Measurements from ENCODE around the gene TRAPPC1. TPM values are rescaled to one million over a fixed set of nuclear protein-coding genes. Genes with fewer than 3 reads are reported as not detected.

The TRAPPC1 gene
- total RNA-seq, 2 donors from 2014 or later: 14.6 to 36.1 TPM

DNA sequence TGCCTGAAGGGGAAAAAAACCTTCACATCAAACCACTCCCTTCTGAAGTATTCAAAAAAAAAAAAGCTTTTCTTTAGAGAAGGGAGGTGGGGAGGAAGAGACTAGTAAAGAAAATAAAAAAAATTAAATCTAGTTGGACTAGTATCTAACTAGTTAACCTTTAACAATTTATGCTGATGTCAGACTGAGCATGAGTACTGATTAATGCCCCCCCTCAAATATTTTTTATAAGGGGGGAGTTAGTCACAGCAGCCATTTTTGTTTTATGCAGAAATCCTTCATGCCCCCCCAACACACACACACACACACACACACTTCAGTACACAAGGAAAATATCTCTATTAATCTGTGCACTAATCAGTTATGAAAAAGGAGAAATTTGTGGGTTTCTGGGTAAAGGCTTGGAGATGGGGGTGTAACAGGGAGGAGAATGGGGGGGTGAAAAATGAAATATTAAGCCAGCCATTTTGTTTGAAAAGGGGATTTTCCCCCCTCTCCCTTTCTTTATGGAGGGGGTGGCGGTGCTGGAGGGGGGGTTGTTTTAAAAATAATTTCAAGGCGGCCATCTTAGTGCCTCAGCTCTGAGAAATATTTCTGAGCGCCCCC is 47.9 kb downstream of the TRAPPC1 start:
- no peak for DNase-seq (ENCODE audit: low spot score)
- no peak for ATAC-seq (ENCODE audit: insufficient number of reproducible peaks, low FRiP score, low read depth)
- H3K9me3 ChIP-seq: no peaks in the 10 kb centered on the region
- H3K27me3 ChIP-seq (replicated peaks; ENCODE audit: insufficient read depth): no peaks in the 10 kb centered on the region
- H3K4me1 ChIP-seq (ENCODE audit: control insufficient read depth in 1 of 2, low read depth in 2 of 2): peaks cover 23 to 55% of the 10 kb centered on the region in 2 donors
- peak overlapping the region in 1 of 2 donors; percentile 33 for H3K27ac ChIP-seq
- TF ChIP-seq, protein P1, sequence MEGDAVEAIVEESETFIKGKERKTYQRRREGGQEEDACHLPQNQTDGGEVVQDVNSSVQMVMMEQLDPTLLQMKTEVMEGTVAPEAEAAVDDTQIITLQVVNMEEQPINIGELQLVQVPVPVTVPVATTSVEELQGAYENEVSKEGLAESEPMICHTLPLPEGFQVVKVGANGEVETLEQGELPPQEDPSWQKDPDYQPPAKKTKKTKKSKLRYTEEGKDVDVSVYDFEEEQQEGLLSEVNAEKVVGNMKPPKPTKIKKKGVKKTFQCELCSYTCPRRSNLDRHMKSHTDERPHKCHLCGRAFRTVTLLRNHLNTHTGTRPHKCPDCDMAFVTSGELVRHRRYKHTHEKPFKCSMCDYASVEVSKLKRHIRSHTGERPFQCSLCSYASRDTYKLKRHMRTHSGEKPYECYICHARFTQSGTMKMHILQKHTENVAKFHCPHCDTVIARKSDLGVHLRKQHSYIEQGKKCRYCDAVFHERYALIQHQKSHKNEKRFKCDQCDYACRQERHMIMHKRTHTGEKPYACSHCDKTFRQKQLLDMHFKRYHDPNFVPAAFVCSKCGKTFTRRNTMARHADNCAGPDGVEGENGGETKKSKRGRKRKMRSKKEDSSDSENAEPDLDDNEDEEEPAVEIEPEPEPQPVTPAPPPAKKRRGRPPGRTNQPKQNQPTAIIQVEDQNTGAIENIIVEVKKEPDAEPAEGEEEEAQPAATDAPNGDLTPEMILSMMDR (IDR thresholded peaks at IDR 0.05): no peak
- H3K36me3 ChIP-seq: no peaks in the 10 kb centered on the region
- H3K4me3 ChIP-seq: peak overlapping the region; percentile 59

DNA sequence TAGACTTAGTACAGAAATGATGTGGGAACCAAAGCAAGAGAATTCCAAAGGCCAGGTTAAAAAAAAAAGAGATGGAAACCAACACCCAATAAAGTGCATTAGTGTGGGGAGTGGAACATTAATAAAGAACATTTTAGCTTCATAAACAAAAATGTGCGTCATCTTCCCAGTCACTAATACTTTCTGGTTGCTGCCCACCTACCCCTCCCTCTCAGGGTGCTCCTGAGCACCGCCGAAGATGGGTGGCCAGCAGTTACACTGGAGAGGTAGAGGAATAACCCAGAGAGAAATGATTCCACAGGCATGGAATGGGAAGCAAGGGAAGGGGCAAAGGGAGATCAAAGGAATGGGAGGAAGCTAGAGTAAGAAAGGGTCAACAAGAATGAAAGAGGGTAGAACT is 49.1 kb downstream of the TRAPPC1 start:
- no peak for DNase-seq (ENCODE audit: low spot score)
- ATAC-seq (ENCODE audit: insufficient number of reproducible peaks, low FRiP score, low read depth): no peak
- no peak overlapping the region for H3K27ac ChIP-seq

DNA sequence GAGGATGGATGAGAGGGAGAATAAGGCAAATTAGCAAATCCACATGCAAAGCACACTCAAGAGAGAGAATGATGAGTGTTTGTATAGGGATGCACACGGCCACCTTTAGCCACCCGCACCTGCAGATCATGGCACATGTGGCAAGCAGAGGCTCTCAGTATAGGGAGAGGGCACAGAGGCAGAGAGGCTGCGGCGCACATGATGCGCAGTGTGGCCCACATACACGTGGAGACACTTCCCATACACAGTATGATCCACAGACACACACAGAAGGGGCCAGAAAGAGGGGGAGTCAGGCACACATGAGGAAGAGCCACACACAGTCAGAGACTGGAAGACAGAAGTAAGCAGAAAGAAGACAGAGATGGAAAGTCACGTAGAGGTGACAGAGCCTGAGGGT is 49.7 kb downstream of the TRAPPC1 start:
- Histone ChIP-seq H3K27me3 (replicated peaks; ENCODE audit: insufficient read depth) (no peaks in the 10 kb centered on the region), H3K9me3 (no peaks in the 10 kb centered on the region), H3K4me1 (ENCODE audit: control insufficient read depth in 1 of 2, low read depth in 2 of 2) (peaks cover 12 to 43% of the 10 kb centered on the region in 2 donors), H3K4me3 (no peak overlapping the region), H3K36me3 (no peaks in the 10 kb centered on the region), H3K27ac (no peak overlapping the region)
- no peak for DNase-seq (ENCODE audit: low spot score)
- ATAC-seq (ENCODE audit: insufficient number of reproducible peaks, low FRiP score, low read depth): no peak
- TF ChIP-seq, protein P1 (IDR thresholded peaks at IDR 0.05): no peak

More for the DNA sequence above, 49.1 kb downstream of the TRAPPC1 start:
- H3K4me3 ChIP-seq: no peak overlapping the region
- TF ChIP-seq, protein P1 (IDR thresholded peaks at IDR 0.05): no peak
- peaks cover 12 to 43% of the 10 kb centered on the region in 2 donors for H3K4me1 ChIP-seq (ENCODE audit: control insufficient read depth in 1 of 2, low read depth in 2 of 2)
- H3K27me3 ChIP-seq (replicated peaks; ENCODE audit: insufficient read depth): no peaks in the 10 kb centered on the region
- no peaks in the 10 kb centered on the region for H3K36me3 ChIP-seq
- H3K9me3 ChIP-seq: no peaks in the 10 kb centered on the region

DNA sequence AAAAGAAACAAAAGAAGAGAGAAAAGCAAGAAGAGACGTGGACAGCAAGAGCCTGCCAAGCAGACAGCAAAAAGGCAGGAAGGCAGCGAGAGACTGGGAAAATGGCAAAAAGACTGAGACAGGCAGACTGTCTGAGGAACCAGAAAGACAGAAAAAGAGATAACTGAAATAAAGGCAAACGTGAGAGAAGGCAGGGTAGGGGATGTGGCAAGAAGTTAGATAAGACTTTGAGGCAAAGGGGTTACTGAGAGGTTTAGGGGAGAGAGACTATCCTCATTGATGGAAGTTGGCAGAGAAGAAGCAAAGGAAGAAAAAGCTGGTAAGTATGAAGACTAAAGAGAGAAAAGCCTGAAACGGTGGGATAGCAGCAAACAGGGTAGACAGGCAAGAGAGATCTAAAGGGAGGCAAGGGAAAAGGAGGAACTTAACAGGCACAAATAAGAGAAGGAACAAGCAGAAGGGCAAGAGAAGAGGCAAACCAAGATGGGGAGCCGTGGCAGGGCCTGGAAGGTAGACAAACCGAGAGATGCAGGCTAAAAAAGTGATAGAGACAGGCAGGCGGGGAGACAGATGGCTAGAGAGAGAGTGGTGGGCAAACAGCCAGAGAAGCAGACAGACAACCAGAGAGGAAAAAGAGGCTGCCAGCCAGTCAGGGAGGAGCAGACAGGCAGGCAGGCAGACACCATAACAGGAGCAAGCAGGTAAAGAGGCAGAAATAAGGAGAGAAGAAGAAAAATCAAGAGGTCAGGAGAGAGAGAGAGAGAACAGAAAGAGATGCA is 50.3 kb downstream of the TRAPPC1 start:
- DNase-seq (ENCODE audit: low spot score) (no peak), ATAC-seq (ENCODE audit: insufficient number of reproducible peaks, low FRiP score, low read depth) (no peak)
- Histone ChIP-seq H3K36me3 (no peaks in the 10 kb centered on the region), H3K9me3 (no peaks in the 10 kb centered on the region), H3K4me1 (ENCODE audit: control insufficient read depth in 1 of 2, low read depth in 2 of 2) (peaks cover 7 to 38% of the 10 kb centered on the region in 2 donors), H3K4me3 (no peak overlapping the region), H3K27me3 (replicated peaks; ENCODE audit: insufficient read depth) (no peaks in the 10 kb centered on the region), H3K27ac (no peak overlapping the region)
- TF ChIP-seq, protein P1 (IDR thresholded peaks at IDR 0.05): no peak

Other genes starting within 250 kb of the TRAPPC1 start
- gene TP53, start 244.5 kb downstream of the TRAPPC1 start, total RNA-seq: 10 to 100 TPM; 16.8 to 23.7 TPM
- 1 to 10 TPM; 2.9 to 3.4 TPM for gene WRAP53, start 243.5 kb downstream of the TRAPPC1 start, total RNA-seq
- not detected for gene EFNB3, start 226.7 kb downstream of the TRAPPC1 start, total RNA-seq
- gene DNAH2, start 214.2 kb downstream of the TRAPPC1 start, total RNA-seq: under 1 TPM in 1 of 2 donors, not detected in 1; under 0.01 TPM
- 10 to 100 TPM in 1 of 2 donors, 1 to 10 TPM in 1; 9.5 to 35.8 TPM for gene KDM6B, start 97.7 kb downstream of the TRAPPC1 start, total RNA-seq
- 10 to 100 TPM in 1 of 2 donors, 1 to 10 TPM in 1; 4.1 to 21.9 TPM for gene TMEM88, start 76.9 kb downstream of the TRAPPC1 start, total RNA-seq
- 10 to 100 TPM; 49.5 to 62.7 TPM for gene NAA38, start 74.4 kb downstream of the TRAPPC1 start, total RNA-seq
- 1 to 10 TPM; 3.8 to 8.9 TPM for gene CYB5D1, start 73.9 kb downstream of the TRAPPC1 start, total RNA-seq
- 100 to 1,000 TPM in 1 of 2 donors, 10 to 100 TPM in 1; 80.6 to 171 TPM for gene CHD3, start 43.2 kb downstream of the TRAPPC1 start, total RNA-seq
- 1 to 10 TPM; 3.3 to 5.4 TPM for gene RNF227, start 15.7 kb downstream of the TRAPPC1 start, total RNA-seq
- gene KCNAB3, start 2.1 kb downstream of the TRAPPC1 start, total RNA-seq: not detected
- 10 to 100 TPM; 11.2 to 42.9 TPM for gene CNTROB, start 260 bp upstream of the TRAPPC1 start, total RNA-seq
- gene GUCY2D, start 70.7 kb upstream of the TRAPPC1 start, total RNA-seq: not detected
- 1 to 10 TPM in 1 of 2 donors, under 1 TPM in 1; 0.85 to 8.3 TPM for gene ALOX15B, start 107.1 kb upstream of the TRAPPC1 start, total RNA-seq
- gene ALOX12B, start 155.8 kb upstream of the TRAPPC1 start, total RNA-seq: not detected
- gene ALOXE3, start 186.6 kb upstream of the TRAPPC1 start, total RNA-seq: not detected
- gene HES7, start 192.2 kb upstream of the TRAPPC1 start, total RNA-seq: not detected
- 100 to 1,000 TPM; 175 to 292 TPM for gene PER1, start 220.5 kb upstream of the TRAPPC1 start, total RNA-seq
- gene VAMP2, start 231.0 kb upstream of the TRAPPC1 start, total RNA-seq: 10 to 100 TPM; 36.0 to 50.3 TPM
- gene TMEM107, start 244.4 kb upstream of the TRAPPC1 start, total RNA-seq: 10 to 100 TPM in 1 of 2 donors, 1 to 10 TPM in 1; 8.4 to 32.1 TPM

Measured in thoracic aorta (tissue), 2 donors.